Osteocyte (in vitro differentiated cells): Measurements from ENCODE around the gene DYNC1I1. TPM values are rescaled to one million over a fixed set of nuclear protein-coding genes. Genes with fewer than 3 reads are reported as not detected.

Source experiments
- DNase-seq: peaks from one replicate; pipeline ENCODE4 v3.0.0; 2021; ENCODE audit warnings: mixed read lengths; ENCODE audit not compliant: unreplicated experiment; ENCODE audit errors: extremely low spot score
- H3K27ac Mint-ChIP-seq: one replicate; pipeline ENCODE4 v1.8.0; 2021; ENCODE audit warnings: mild to moderate bottlenecking, mixed read lengths; ENCODE audit not compliant: unreplicated experiment
- H3K27me3 Mint-ChIP-seq: one replicate; pipeline ENCODE4 v1.8.0; 2021; ENCODE audit warnings: mixed read lengths; ENCODE audit not compliant: unreplicated experiment
- H3K36me3 Mint-ChIP-seq: one replicate; pipeline ENCODE4 v1.8.0; 2021; ENCODE audit warnings: mixed read lengths; ENCODE audit not compliant: unreplicated experiment
- H3K4me1 Mint-ChIP-seq: one replicate; pipeline ENCODE4 v1.8.0; 2021; ENCODE audit warnings: mixed read lengths; ENCODE audit not compliant: unreplicated experiment
- H3K4me3 Mint-ChIP-seq: one replicate; pipeline ENCODE4 v1.8.0; 2021; ENCODE audit warnings: mild to moderate bottlenecking, moderate library complexity, mixed read lengths; ENCODE audit not compliant: unreplicated experiment
- H3K9me3 Mint-ChIP-seq: one replicate; pipeline ENCODE4 v1.8.0; 2021; ENCODE audit warnings: mixed read lengths; ENCODE audit not compliant: unreplicated experiment
- CTCF ChIP-seq: fragments of 200-600 bp; sonication (generic); IDR thresholded peaks from 2 replicates; pipeline ENCODE4 v1.5.0; 2021; ENCODE audit warnings: antibody characterized with exemption, mild to moderate bottlenecking, moderate library complexity
- total RNA-seq: library from RNA; stranded (reverse); gene quantifications from 2 replicates; pipeline ENCODE4 v1.2.1, GENCODE V29; 2021

The DYNC1I1 gene
- total RNA-seq, 1 donor from 2014 or later, result 43.3 TPM

- Mint-ChIP-seq H3K9me3 (no peaks in the 10 kb centered on the region), H3K27me3 (no peaks in the 10 kb centered on the region), H3K36me3 (peaks cover 40% of the 10 kb centered on the region), H3K4me1 (peaks cover 13% of the 10 kb centered on the region), H3K27ac (no peak overlapping the region), H3K4me3 (no peak overlapping the region)
- no peak for TF ChIP-seq CTCF
- DNase-seq, result no peak
These were observed 371.3 kb downstream of the DYNC1I1 start for GRCh38 chr7:96143495-96144259.

- H3K4me3 Mint-ChIP-seq, result no peak overlapping the region
- H3K9me3 Mint-ChIP-seq, result no peaks in the 10 kb centered on the region
- H3K36me3 Mint-ChIP-seq, result peaks cover 43% of the 10 kb centered on the region
- H3K27me3 Mint-ChIP-seq, result no peaks in the 10 kb centered on the region
- H3K27ac Mint-ChIP-seq, result no peak overlapping the region
- TF ChIP-seq CTCF, result no peak
- H3K4me1 Mint-ChIP-seq, result peaks cover 13% of the 10 kb centered on the region
- no peak for DNase-seq
These were observed 371.8 kb downstream of the DYNC1I1 start for GRCh38 chr7:96144260-96144526.

Other genes starting within 250 kb of the DYNC1I1 start
- 0.56 and 1.1 TPM in 2 replicates for gene PDK4, start 176.0 kb upstream of the DYNC1I1 start, total RNA-seq